Medulla oblongata (tissue), 1 donor: ENCODE measurements around the gene WNT11.

Experiments used
- DNase-seq: peaks from one replicate; pipeline ENCODE4 v3.0.0-alpha.2; 2015; ENCODE audit errors: extremely low spot score

Gene WNT11

DNA sequence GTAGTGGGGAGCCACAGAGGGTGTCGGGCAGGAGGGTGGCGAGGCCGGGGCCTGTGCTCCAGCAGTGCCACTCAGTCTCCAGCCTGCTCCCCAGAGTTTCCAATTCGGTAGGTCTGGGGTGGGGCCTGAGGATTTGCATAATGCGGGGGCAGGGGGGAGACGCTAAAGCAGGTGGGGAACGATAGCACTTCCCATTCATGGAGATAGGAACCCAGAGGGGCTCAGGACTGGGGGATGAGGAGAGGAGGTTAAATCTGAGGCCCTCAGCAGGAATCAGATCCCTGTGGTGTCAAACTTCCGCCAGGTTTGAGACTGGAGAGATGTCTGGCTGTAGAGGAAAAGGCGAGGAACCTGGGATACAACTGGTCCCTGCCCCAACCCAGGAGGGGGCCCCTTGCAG is 29.8 kb downstream of the WNT11 start:
- DNase-seq, result no peak

- DNase-seq, result no peak
Observed at GRCh38 chr11:76175783-76176182, 30.5 kb downstream of the WNT11 start.

- no peak for DNase-seq
Observed at GRCh38 chr11:76174330-76174729, 32.0 kb downstream of the WNT11 start.

DNA sequence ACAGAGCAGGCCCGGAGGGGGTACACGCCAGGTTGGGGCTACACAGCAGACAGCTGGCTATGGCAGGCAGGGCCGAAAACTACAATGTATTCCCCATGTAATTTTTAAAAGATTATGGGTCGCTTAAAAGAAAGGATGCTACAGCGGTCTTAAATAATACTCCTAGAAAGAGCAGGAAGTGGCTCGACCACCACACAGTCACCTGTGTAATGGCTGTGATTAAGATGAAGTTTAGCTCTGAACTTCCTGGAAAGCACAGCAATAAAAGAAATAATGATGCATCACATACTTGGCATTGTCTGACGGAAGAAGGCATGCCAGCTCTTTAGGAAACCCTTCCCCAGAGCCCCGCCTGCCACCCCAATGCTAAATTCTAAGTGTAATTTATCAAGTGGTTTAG is 32.6 kb downstream of the WNT11 start:
- no peak for DNase-seq

- no peak for DNase-seq
Observed at GRCh38 chr11:76172583-76172982, 33.7 kb downstream of the WNT11 start.

GRCh38 chr11:76170468-76170867 is 35.8 kb downstream of the WNT11 start:
- DNase-seq, result no peak

- DNase-seq, result no peak
Observed at GRCh38 chr11:76169473-76169896, 36.8 kb downstream of the WNT11 start.

- DNase-seq, result no peak
Observed at GRCh38 chr11:76167590-76167989, 38.7 kb downstream of the WNT11 start.

- DNase-seq, result no peak
Observed at GRCh38 chr11:76166314-76166713, 40.0 kb downstream of the WNT11 start.

GRCh38 chr11:76164861-76165751 is 41.2 kb downstream of the WNT11 start:
- DNase-seq, result no peak

GRCh38 chr11:76164081-76164480 is 42.2 kb downstream of the WNT11 start:
- no peak for DNase-seq

DNA sequence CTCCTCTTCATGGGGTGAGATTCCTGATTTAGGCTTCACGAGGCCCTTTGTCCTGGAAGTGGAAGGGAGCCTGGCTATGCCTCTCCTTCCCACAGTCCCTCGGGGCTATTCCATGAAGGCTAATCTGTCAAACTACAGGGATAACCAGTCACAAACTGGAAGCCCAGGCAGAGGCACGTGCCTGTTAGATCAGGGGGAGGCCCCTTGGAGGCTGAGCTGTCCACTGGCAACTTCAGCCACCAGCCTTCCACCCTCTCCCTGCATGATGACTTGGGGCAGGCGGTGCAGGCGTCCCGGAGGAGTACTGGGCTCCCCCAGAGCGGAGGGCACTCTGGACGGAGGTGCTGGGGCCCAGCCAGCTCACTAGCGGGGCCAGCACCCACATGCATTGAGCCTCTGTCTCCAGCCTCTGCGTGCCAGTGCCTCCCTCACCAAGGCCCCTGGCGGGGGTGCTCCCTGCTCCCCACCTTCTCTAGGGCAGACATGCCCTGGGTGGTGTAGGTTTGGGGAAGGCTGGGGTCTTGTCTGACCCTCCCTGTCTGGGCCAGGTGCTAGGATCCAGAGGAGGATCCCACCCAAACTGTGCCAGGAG is 42.9 kb downstream of the WNT11 start:
- DNase-seq, result no peak

GRCh38 chr11:76162336-76163288 is 43.7 kb downstream of the WNT11 start:
- DNase-seq, result no peak

DNA sequence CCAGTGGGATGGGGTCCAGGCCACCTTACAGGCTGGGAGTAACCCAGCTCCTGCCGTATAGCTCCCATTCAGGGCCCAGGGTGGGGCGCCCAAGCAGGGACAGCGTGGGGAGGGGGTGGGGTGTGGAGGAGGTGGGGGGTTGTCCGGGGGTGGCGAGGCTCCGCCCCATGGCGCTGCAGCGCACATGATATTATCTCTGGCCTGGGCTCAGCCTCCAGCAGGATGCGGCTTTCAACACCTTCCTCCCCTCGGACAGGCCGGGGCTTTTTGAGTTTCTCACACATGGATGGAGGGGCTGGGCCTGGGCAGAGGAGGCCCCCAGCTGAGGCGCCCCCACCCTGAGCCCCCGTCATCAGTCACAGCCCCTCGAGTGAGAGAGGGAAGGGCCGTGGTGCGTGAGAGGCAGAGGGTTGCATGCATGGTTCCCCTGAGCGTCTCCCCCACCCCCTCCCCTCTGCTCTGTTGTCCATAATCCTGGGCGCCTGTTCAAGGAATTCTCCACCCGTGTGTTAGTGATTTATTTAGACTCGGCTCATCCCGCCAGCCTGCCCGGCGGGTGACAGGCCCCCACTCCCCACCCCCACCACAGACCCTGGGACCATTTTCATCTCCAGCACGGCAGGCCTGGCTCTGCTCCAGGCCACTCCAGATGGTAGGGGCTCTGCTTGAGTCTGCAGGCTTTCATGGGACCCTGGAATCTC is 44.9 kb downstream of the WNT11 start:
- DNase-seq, result no peak

- no peak for DNase-seq
Observed at GRCh38 chr11:76160856-76161255, 45.4 kb downstream of the WNT11 start.

DNA sequence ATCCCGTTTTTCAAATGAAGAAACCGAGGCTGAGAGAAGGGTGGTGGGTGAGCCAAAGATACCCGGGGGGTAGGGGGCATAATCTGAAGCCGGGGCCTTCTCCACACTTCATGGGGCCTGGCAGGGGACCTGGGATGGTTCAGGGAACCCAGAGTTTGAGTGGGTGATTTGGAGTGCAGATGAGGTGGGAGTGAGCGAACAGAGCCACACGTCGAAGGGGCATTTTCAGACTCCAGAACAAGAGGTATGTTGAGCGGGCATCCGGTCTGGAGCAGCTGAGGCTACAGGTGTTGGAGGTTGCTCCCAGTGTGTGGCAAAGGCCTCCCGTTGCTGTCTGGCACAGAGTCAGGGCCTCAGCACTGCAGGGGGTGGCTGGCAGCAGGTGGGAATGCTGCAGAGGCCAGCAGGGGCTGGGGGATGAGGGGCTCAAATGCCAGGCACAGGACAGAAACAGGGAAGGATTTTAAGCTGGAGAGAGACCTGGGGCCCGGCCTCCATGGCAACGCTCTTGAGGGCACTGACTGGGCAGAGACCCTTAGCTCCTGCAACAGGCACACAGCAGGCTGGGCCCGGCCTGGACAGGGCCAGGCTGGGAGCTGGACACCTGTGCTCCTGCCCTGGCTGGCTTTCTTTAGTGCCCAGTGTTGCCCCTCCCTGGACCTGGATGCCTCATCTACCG is 46.2 kb downstream of the WNT11 start:
- DNase-seq, result no peak

GRCh38 chr11:76159303-76159937 is 46.9 kb downstream of the WNT11 start:
- DNase-seq, result no peak

DNA sequence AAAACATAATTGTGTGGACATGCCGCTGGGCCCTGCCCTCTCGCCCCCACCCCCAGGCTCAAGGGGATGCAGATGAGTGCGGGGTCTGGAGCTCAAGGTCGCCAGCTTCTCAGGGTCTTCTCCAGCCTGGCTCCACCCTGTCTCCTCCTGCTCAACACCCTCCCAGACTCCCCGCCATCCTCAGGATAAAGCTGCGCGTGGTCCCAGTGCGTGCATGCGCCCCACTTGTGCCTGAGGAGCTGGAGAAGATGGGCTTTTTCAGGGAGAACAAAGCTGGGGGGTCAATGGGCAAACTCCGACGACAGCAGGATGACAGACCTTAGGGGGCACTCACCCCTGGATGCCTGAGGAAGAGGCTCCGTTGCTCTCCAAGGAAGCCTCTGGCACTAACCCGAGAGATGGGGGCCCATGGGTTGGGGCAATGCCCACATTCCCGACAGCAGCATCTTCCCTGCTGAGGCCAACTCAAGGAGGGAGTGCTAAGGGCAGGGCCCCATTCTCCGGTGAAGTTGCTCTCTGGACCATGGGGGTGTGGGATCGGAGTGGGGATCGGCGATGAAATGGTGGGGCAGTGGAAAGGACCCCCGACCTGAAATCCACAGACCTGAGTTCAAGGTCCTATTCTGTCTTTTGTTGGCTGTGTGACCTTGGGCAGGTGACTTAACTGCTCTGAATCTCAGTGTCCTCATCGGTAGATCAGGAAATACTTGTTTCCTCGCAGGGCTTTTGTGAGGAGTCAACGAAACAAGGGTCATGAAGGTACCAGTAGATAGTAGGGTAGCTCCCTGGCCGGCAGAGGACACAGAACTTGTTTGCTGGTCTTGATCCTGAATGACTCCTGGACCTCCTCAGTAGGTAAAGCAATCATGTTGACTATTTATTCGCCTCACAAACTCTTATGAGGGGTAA is 47.7 kb downstream of the WNT11 start:
- no peak for DNase-seq

GRCh38 chr11:76157891-76158290 is 48.4 kb downstream of the WNT11 start:
- DNase-seq, result no peak
